HG03354 (cell line): ENCODE results near the gene NMU.
"Not testable (repeated sequence)": the region's sequence is repeated elsewhere in the genome, so short reads cannot be mapped to it uniquely, and the experiment has no call there.

ENCODE experiments used
- ATAC-seq: cut with Tn5 transposase; IDR thresholded peaks from one replicate; pipeline ENCODE4 v1.9.1; 2021; ENCODE audit warnings: mild to moderate bottlenecking; ENCODE audit not compliant: unreplicated experiment, poor library complexity, severe bottlenecking

The NMU gene

GRCh38 chr4:55633903-55634302 lies 2.2 kb downstream of the NMU start:
- ATAC-seq: no peak

- ATAC-seq: no peak
These were observed 10.3 kb downstream of the NMU start for GRCh38 chr4:55625835-55626234.

GRCh38 chr4:55624063-55624462 lies 12.0 kb downstream of the NMU start:
- ATAC-seq: not testable (repeated sequence)

GRCh38 chr4:55618546-55619143 lies 17.5 kb downstream of the NMU start:
- no peak for ATAC-seq

- ATAC-seq: peak; percentile 95
These were observed 18.4 kb downstream of the NMU start for GRCh38 chr4:55617587-55618197.

GRCh38 chr4:55615008-55615407 lies 21.1 kb downstream of the NMU start:
- ATAC-seq: no peak

GRCh38 chr4:55613621-55614020 lies 22.5 kb downstream of the NMU start:
- no peak for ATAC-seq

GRCh38 chr4:55612341-55612740 lies 23.8 kb downstream of the NMU start:
- ATAC-seq: no peak

- no peak for ATAC-seq
These were observed 24.6 kb downstream of the NMU start for GRCh38 chr4:55611358-55612059.

GRCh38 chr4:55610381-55610780 lies 25.7 kb downstream of the NMU start:
- no peak for ATAC-seq

GRCh38 chr4:55609393-55609866 lies 26.7 kb downstream of the NMU start:
- no peak for ATAC-seq

- no peak for ATAC-seq
These were observed 27.5 kb downstream of the NMU start for GRCh38 chr4:55608591-55608990.

GRCh38 chr4:55604996-55605395 lies 31.1 kb downstream of the NMU start:
- ATAC-seq: no peak

- ATAC-seq: no peak
These were observed 35.5 kb downstream of the NMU start for GRCh38 chr4:55600640-55601039.

GRCh38 chr4:55598641-55599040 lies 37.5 kb downstream of the NMU start:
- no peak for ATAC-seq

- ATAC-seq: no peak
These were observed 44.1 kb downstream of the NMU start, which contains the start of gene PDCL2 for GRCh38 chr4:55592014-55592413. Gene PDCL2, minus strand, starts transcription at chr4:55592245. Its CDS starts 136 bp downstream, at chr4:55592109.

- no peak for ATAC-seq
These were observed 47.9 kb downstream of the NMU start for GRCh38 chr4:55588160-55588559.

- ATAC-seq: not testable (repeated sequence)
These were observed 53.3 kb downstream of the NMU start for GRCh38 chr4:55582773-55583172.

GRCh38 chr4:55578341-55579010 lies 57.6 kb downstream of the NMU start:
- no peak for ATAC-seq

GRCh38 chr4:55575513-55575912 lies 60.6 kb downstream of the NMU start:
- no peak for ATAC-seq
